ENCODE measurements around the gene NASP.
A peak's percentile ranks its signal among the peaks of the same experiment; 100 is the strongest.
"Not testable (repeated sequence)": the region's sequence is repeated elsewhere in the genome, so short reads cannot be mapped to it uniquely, and the experiment has no call there.

NASP gene

GRCh38 chr1:45569962-45570581 is 13.8 kb upstream of the NASP start:
- peak; percentile 21 to 56 for DNase-seq

- DNase-seq = no peak
Measured at GRCh38 chr1:45570631-45571030, 13.2 kb upstream of the NASP start.

- no peak for DNase-seq
Measured at GRCh38 chr1:45573231-45573804, 10.5 kb upstream of the NASP start.

GRCh38 chr1:45574105-45574626 is 9.7 kb upstream of the NASP start:
- DNase-seq = no peak

- DNase-seq = peak; percentile 93 to 94
Measured at GRCh38 chr1:45583264-45583665, 576 bp upstream of the NASP start.

GRCh38 chr1:45584351-45585109 is 689 bp downstream of the NASP start:
- peak; percentile 83 to 86 for DNase-seq

- DNase-seq = no peak
Measured at GRCh38 chr1:45585110-45585426, 1.2 kb downstream of the NASP start.

- DNase-seq = no peak
Measured at GRCh38 chr1:45585496-45586075, 1.7 kb downstream of the NASP start.

- no peak for DNase-seq
Measured at GRCh38 chr1:45586769-45587168, 2.9 kb downstream of the NASP start.

GRCh38 chr1:45589861-45590260 is 6.0 kb downstream of the NASP start:
- DNase-seq = no peak

GRCh38 chr1:45594412-45594811 is 10.6 kb downstream of the NASP start:
- no peak for DNase-seq

- DNase-seq = not testable (repeated sequence)
Measured at GRCh38 chr1:45596765-45597164, 12.9 kb downstream of the NASP start.

- no peak for DNase-seq
Measured at GRCh38 chr1:45604239-45604638, 20.4 kb downstream of the NASP start.

GRCh38 chr1:45607404-45608074 is 23.7 kb downstream of the NASP start:
- DNase-seq = no peak

GRCh38 chr1:45608175-45609156 is 24.6 kb downstream of the NASP start:
- peak in 1 of 2 donors; percentile 82 for DNase-seq

- DNase-seq = no peak
Measured at GRCh38 chr1:45610589-45611226, 26.9 kb downstream of the NASP start.

- DNase-seq = no peak
Measured at GRCh38 chr1:45612941-45613579, 29.2 kb downstream of the NASP start.

- no peak for DNase-seq
Measured at GRCh38 chr1:45615885-45616284, 32.0 kb downstream of the NASP start.

GRCh38 chr1:45617618-45618017 is 33.8 kb downstream of the NASP start:
- DNase-seq = no peak

GRCh38 chr1:45619149-45619921 is 35.5 kb downstream of the NASP start:
- DNase-seq = no peak

Data from bone marrow (tissue), 2 donors.